Type B pancreatic cell (in vitro differentiated cells): Measurements from ENCODE around the gene FBXO15. TPM values are rescaled to one million over a fixed set of nuclear protein-coding genes. Genes with fewer than 3 reads are reported as not detected.

ENCODE experiments used
- DNase-seq: peaks from one replicate; pipeline ENCODE4 v3.0.0; 2021; ENCODE audit warnings: mixed read lengths; ENCODE audit not compliant: unreplicated experiment; ENCODE audit errors: extremely low spot score
- H3K27ac Mint-ChIP-seq: 2 replicates; pipeline ENCODE4 v1.8.0; 2021; ENCODE audit warnings: mild to moderate bottlenecking, mixed read lengths
- H3K27me3 Mint-ChIP-seq: 2 replicates; pipeline ENCODE4 v1.8.0; 2021; ENCODE audit warnings: mixed read lengths
- H3K36me3 Mint-ChIP-seq: 2 replicates; pipeline ENCODE4 v1.8.0; 2021; ENCODE audit warnings: mixed read lengths
- H3K4me1 Mint-ChIP-seq: one replicate; pipeline ENCODE4 v1.8.0; 2021; ENCODE audit warnings: mixed read lengths; ENCODE audit not compliant: unreplicated experiment
- H3K4me3 Mint-ChIP-seq: 2 replicates; pipeline ENCODE4 v1.8.0; 2021; ENCODE audit warnings: mild to moderate bottlenecking, mixed read lengths
- H3K9me3 Mint-ChIP-seq: 2 replicates; pipeline ENCODE4 v1.8.0; 2021; ENCODE audit warnings: mixed read lengths
- CTCF ChIP-seq: fragments of 200-600 bp; sonication (generic); conservative IDR thresholded peaks from 2 replicates; pipeline ENCODE4 v1.5.0; 2021; ENCODE audit warnings: antibody characterized with exemption, mild to moderate bottlenecking
- total RNA-seq: library from RNA; stranded (reverse); gene quantifications from 2 replicates; pipeline ENCODE4 v1.2.1, GENCODE V29; 2021; ENCODE audit warnings: low replicate concordance

FBXO15 gene
- total RNA-seq, 1 donor from 2014 or later: 4.7 TPM

- no peak for DNase-seq
- H3K4me3 Mint-ChIP-seq: no peak overlapping the region
- H3K4me1 Mint-ChIP-seq: no peaks in the 10 kb centered on the region
- H3K9me3 Mint-ChIP-seq: no peaks in the 10 kb centered on the region
- H3K27me3 Mint-ChIP-seq: no peaks in the 10 kb centered on the region
- H3K27ac Mint-ChIP-seq: no peak overlapping the region
- H3K36me3 Mint-ChIP-seq: no peaks in the 10 kb centered on the region
- TF ChIP-seq CTCF: no peak
Measured at GRCh38 chr18:74065366-74065765, 82.3 kb downstream of the FBXO15 start.

- Mint-ChIP-seq H3K27me3 (no peaks in the 10 kb centered on the region), H3K27ac (no peak overlapping the region), H3K9me3 (no peaks in the 10 kb centered on the region), H3K4me1 (no peaks in the 10 kb centered on the region), H3K36me3 (no peaks in the 10 kb centered on the region), H3K4me3 (no peak overlapping the region)
- no peak for TF ChIP-seq CTCF
- no peak for DNase-seq
Measured at GRCh38 chr18:74064510-74064909, 83.1 kb downstream of the FBXO15 start.

- DNase-seq: no peak
- no peak overlapping the region for H3K27ac Mint-ChIP-seq
- TF ChIP-seq CTCF: no peak
- H3K4me1 Mint-ChIP-seq: no peaks in the 10 kb centered on the region
- no peak overlapping the region for H3K4me3 Mint-ChIP-seq
- H3K9me3 Mint-ChIP-seq: no peaks in the 10 kb centered on the region
- H3K27me3 Mint-ChIP-seq: no peaks in the 10 kb centered on the region
- H3K36me3 Mint-ChIP-seq: no peaks in the 10 kb centered on the region
Measured at GRCh38 chr18:74063557-74063956, 84.1 kb downstream of the FBXO15 start.

- no peaks in the 10 kb centered on the region for H3K27me3 Mint-ChIP-seq
- H3K9me3 Mint-ChIP-seq: no peaks in the 10 kb centered on the region
- peak; percentile 27 for TF ChIP-seq CTCF
- H3K27ac Mint-ChIP-seq: no peak overlapping the region
- DNase-seq: no peak
- H3K4me3 Mint-ChIP-seq: no peak overlapping the region
- H3K36me3 Mint-ChIP-seq: no peaks in the 10 kb centered on the region
- no peaks in the 10 kb centered on the region for H3K4me1 Mint-ChIP-seq
Measured at GRCh38 chr18:74063023-74063422, 84.6 kb downstream of the FBXO15 start.

- no peak overlapping the region for H3K27ac Mint-ChIP-seq
- no peaks in the 10 kb centered on the region for H3K36me3 Mint-ChIP-seq
- DNase-seq: no peak
- no peaks in the 10 kb centered on the region for H3K27me3 Mint-ChIP-seq
- no peak overlapping the region for H3K4me3 Mint-ChIP-seq
- no peaks in the 10 kb centered on the region for H3K4me1 Mint-ChIP-seq
- TF ChIP-seq CTCF: no peak
- no peaks in the 10 kb centered on the region for H3K9me3 Mint-ChIP-seq
Measured at GRCh38 chr18:74062037-74062436, 85.6 kb downstream of the FBXO15 start.

GRCh38 chr18:74060579-74060978 is 87.1 kb downstream of the FBXO15 start:
- TF ChIP-seq CTCF: no peak
- Mint-ChIP-seq H3K9me3 (no peaks in the 10 kb centered on the region), H3K4me1 (no peaks in the 10 kb centered on the region), H3K27me3 (no peaks in the 10 kb centered on the region), H3K4me3 (no peak overlapping the region), H3K27ac (no peak overlapping the region), H3K36me3 (no peaks in the 10 kb centered on the region)
- DNase-seq: no peak
